LHCN-M2 (cell line): ENCODE results near the gene SLC1A2. TPM values are rescaled to one million over a fixed set of nuclear protein-coding genes. Genes with fewer than 3 reads are reported as not detected.

Experiments used
- DNase-seq: peaks from one replicate; pipeline ENCODE4 v3.0.0-alpha.2; 2012; ENCODE audit warnings: low read depth
- total RNA-seq: library from RNA; depleted of rRNA; stranded (reverse); fragments of >200 nt; gene quantifications from 2 replicates; pipeline ENCODE4 v1.2.3, GENCODE V29; 2014

SLC1A2 gene
- total RNA-seq, 1 experiment from 2014 or later, result 0.40 TPM

DNA sequence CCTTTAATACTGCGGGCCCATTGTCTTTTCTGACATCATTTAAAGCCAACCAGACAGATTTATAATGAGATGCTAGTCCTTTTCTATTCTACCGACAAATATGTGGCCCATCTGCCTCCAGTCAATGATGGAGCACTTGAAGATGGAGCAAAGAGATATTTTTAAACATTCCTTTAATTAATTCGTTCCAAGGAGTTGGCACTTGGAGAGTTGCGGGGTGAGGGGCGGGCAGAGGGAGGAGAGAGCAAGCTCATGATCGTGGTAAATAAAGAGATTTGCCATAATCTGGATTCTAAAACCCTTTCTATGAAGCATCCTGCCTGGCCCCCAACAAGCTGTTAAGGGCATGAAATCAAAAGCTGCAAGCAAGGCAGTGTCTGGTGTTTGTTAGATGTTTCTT lies 5.0 kb downstream of the SLC1A2 start:
- DNase-seq, result no peak

DNA sequence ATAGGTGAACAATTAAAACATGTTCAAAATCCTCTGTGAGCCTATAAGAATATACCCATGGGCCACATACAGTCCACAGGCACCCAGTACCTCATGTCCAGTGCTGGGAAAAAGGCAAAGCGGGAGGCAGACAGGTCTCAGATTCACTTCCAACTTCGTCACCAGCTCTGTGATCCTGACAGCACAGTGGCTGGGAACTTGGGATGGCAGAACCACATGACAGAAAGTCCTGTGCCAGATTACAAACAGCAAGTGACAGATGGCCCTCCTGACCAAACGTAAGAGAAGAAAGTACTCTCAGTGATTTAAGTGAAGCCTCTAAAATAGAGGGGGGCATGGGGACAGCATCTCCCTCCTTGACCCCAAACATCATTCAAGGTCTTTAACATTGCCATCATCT lies 5.8 kb downstream of the SLC1A2 start:
- no peak for DNase-seq

DNA sequence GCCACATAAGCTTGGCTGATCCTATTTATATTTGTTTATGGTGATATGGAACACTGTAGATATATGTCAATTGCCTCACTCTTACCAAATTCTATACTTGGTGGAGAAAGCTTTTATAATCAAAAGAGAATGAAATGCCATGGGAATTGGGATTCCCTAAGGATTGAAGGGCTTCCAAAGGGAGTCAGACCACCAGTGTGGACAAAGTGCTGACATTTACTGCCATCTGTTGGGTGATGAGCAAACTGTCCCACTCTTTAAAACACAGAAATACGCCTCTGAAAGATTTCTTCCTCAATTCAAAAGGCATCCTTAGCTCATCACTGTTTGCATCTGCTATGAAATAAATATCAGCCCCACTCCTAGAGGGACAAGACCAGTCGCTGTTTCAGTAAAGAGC lies 7.1 kb downstream of the SLC1A2 start:
- DNase-seq, result peak; percentile 32

DNA sequence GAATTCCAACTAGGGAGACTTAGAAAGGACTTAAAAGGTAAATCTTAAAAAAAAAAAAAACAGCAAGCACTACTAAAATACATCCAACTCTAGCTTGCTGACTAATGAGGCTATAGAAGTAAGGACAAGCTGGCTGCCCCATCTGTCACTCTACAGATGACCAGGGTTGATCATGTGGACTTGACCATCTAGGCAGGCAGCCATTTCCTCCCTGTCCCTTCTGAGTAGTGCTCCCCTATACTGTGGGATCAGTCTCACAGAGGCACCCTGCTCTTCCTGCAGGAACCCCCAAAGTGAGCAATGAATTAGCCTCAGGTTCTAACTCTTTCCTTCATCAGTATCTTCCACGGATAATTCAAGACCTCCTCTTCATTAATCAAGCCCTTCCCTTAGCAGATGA lies 12.3 kb downstream of the SLC1A2 start:
- no peak for DNase-seq

DNA sequence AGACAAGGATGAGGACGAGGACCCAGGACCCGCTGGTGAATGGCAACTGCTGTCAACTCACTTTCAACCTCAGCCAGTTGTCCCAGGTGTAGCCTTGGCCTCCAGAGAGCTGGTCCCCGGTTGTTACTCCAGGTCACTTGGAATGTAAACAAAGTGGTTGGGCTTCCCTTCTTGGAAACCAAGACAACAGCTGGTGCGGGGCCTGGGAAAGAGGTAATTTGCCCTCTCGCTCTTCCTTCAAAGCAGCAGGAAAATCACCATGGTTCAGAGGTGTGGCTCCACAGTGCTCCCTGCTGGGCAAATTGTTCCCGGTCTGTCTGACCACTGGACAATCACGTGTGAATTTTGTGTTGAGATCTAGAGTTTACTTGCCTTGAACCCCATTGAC lies 15.0 kb downstream of the SLC1A2 start:
- DNase-seq, result peak; percentile 68

DNA sequence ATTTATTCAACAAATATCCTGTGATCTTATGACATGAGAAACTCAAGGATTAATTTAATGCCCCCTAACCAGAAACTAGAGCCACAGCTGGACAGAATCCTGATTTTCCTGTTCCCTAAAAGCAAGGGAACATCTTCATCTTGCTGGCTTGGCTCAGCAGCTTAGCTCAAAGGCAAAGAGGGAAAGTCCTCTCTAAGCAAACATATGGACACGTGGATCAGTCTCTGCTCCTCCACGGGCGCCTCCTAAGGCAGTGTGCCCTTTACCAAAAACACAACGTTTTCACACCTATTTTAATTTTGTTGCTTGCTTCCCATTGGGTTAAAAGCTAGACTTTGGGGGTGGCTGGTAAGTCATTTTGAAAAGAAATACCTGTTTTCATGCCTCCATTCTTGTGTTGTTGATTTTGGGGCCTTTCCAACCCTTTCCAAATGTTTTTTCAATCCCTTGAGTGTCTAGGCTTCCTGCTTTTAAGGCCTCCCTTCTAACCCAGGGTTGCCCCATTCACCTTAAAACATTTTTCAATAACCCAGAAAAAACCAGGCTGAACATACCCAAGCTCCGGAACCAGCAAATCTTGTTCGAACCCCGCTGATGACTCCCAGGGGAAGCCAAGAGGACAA lies 15.5 kb downstream of the SLC1A2 start:
- DNase-seq, result no peak

DNA sequence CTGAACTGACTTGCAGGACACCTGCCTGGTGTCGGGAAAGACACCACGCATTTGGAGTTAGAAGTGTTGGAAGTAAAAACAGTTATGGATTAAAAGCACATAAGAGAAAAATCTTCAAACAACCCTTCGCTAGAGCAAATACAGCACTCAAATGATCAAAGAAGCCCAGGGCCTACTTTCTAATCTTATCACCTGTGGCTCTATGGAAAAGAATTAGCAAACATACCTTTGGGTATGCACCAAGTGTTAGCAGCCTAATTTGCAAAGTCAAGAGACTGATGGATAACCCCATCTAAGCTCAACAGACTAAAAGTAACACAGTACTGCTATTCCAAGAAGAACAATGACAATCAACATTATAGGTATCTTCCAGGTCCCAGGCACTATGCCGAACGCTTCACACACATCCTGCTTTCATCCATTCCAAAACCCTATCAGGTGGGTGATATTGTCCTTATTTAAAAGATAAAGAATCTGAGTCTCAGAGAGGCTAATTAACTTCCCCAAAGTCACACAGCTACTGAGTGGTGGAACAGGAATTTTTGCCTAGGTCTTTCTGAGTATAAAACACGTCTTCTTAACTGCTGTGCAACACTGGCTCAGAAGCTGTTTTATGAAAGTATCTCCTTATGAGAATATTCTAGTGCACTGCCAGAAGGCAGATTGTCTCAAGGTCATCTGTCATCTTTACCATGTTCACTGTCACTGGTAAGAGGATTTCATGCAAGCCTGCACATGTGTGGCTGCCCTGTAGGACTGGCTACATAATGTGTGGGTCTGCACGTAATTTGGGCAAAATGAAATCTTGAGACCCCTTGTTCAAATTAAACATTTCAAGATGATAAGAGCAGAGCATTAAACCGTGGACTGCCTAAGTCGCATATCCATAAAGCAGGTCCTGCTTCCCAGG lies 16.4 kb downstream of the SLC1A2 start:
- DNase-seq, result no peak

DNA sequence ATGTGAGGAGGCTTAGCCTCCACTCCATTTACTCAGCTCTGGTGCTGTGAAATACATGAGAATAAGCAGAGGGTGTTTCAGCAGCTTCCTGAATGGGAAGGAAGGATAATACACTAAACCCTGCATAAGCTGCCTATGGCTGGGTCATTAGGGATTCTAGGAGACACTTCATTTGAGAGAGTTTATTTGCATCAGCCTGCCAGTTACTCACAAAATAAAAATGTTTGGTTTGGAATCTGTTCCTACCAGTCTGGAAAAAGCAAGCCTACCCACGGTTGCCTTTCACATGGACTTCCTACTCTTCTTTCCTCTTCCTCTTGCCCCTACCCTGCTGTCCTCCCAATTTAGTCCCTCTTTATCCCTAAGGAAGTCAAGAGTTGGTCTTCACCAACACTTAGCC lies 20.5 kb downstream of the SLC1A2 start:
- no peak for DNase-seq

DNA sequence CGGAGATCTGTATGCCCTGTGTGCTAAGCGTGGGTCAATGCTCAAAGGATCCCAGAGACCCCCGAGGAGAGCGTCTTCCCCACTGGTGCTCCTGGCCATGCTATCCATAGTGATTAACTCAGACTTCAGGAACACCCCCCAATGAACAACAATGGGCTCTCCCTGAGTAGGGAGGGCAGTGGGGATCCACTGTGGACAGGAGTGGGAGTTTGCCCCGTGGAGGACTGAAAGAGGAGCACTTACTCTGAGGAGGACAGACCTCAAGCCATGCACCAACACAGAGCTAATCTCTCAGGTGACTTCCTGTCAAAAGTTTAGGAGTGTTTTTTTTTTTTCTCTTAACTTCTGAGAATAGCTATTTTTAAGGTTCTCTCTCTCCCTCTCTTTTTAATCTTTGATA lies 24.4 kb downstream of the SLC1A2 start:
- no peak for DNase-seq

DNA sequence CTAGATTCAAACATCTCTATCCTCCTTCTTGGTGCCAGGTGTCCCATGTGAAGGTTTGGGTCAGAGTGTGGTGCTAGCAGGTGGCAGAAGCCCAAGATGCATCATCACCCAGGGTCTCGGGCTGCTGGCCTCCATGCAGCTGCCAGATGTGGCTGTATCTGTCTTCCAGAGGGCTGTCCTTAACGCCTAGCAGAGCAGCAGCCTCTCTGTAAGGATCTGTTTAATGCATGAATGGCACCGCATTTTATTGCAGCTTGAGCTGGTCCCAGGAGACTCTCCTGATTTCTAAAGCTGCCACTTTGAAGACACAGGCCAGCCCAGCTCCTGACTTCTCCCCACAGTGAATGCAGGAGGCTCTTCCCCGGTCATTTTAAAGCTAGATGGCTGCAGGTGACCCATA lies 26.3 kb downstream of the SLC1A2 start:
- DNase-seq, result no peak

DNA sequence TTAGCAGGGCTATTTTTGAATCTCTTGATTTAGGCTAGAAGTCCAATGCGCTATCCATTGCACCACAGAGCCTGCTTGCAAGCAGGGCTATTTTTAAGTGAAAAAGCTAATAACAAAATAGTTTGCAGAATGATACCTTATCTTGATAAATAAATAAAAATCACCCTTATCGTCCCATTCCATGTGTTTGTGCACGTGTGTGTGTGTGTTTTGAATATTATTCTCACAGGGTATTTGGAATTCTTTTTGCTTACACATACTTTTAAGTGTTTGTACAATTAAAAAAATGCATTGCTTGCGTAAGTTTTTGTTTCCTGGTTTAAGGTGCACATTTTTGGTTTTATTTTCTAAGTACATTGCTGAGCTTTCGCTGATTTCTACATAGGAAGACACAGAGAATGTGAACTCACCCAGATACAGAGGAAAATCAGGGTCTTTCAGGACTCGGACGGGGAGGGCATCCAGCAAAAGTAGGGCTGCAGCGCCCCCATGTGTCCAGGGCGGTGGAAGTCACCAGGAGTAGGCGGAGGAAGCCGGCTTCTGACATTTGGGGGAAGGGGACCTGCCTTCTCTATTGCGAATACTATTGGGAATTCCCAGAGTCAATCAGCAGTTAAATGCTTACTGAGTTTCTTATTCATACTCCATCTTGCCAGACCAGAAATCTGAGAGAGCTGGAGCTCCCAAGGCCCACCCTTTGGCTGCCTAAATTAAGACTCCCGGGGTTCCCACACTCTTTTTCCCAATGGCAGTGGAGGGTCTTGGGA lies 27.3 kb downstream of the SLC1A2 start:
- peak; percentile 70 for DNase-seq

DNA sequence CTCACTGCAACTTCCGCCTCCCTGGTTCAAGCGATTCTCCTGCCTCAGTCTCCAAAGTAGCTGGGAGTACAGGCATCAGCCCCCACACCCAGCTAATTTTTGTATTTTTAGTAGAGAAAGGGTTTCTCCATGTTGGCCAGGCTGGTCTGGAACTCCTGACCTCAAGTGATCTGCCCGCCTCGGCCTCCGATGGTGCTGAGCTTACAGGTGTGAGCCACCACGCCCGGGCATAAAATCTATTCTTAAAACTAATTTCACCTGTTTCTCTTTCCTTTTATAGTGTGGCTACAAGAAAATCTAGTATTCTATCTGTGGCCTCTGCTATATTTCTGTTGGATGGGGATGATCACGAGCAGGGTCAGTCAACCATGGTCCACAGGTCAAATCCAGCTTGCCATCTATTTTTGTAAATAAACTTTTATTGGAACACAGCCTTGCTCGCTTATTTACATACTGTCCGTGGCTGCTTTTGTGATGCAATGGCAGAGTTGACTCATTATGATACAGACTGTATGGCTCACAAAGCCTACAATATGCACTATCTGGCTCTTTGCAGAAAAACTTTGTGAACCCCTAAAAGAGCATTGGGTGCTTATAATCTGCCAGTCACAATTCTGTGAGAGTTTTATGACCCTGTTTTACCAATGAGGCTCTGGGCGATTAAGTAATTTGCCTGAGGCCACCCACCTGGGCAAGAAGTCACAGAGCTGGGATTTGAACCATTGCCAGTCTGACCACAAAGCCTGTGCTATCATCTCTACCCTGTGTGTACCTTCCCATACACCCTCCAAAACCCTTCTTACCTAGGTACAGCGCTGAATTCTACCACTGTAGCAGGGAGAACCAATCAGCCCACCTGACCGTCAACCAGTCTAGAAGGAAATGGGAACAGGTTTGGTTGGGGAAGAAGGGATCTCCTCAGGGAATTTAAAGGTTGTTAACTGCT lies 28.3 kb downstream of the SLC1A2 start:
- peak; percentile 66 for DNase-seq

DNA sequence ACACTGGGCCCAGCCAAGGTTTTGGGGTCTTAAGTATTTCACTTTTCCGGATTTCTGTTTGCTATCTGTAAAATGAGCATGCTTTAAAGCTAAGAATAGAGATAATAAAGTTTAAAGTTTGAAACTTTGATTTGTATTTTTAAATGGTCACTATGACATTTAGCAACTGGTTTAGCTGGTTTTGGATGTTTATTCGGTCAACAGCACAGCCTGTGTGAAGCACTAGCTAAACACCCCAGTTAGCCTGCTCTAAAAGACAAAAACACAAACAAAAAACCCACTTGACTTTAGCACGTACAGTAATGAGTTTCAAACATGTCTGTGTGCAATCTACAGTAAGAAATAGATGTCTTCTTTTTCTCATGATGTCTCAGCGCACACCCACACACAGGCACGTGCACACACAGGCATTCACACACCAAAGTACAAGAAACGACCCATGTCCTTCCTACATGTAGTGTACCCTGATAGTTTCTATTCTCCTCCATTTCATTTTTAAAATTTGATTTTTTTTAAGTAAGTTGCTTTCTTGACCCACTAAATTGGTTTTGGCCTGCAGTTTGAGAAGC lies 29.4 kb downstream of the SLC1A2 start:
- DNase-seq, result no peak

DNA sequence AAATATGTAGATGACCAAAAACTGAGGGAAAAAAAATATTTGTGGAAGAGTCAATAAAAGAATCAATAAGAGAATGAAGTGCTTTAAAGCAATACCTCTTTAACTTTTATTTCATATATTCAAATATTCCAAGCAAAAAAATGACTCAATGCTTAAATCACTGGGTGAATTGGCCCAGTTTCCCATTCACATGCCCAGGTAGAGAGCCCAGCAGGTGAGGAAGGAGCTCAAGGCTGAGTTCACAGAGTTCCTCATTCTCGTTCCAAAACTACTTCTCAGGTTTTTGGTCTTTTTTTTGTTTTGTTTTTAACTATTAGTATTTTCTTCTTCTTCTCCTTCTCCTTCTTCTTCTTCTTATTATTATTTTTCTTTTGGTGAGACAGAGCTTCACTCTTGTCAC lies 30.2 kb downstream of the SLC1A2 start:
- DNase-seq, result no peak

DNA sequence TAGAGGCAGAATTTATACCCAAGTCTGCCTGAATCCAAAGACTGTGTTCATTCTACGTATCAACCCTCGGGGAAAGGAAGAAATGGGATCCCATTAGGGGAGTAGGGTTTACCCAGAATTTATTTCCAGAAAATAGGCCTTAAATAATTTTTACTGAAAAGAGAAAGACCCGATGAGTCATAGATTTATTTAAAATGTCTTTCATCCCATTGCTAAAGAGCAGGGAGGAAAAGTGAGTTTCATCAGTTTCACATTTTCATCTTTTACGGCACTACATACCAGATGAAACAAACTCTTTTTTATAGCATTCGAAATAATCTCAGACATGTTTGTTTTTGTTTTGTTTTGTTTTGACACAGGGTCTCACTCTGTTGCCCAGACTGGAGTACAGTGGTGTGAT lies 31.3 kb downstream of the SLC1A2 start:
- DNase-seq, result no peak

DNA sequence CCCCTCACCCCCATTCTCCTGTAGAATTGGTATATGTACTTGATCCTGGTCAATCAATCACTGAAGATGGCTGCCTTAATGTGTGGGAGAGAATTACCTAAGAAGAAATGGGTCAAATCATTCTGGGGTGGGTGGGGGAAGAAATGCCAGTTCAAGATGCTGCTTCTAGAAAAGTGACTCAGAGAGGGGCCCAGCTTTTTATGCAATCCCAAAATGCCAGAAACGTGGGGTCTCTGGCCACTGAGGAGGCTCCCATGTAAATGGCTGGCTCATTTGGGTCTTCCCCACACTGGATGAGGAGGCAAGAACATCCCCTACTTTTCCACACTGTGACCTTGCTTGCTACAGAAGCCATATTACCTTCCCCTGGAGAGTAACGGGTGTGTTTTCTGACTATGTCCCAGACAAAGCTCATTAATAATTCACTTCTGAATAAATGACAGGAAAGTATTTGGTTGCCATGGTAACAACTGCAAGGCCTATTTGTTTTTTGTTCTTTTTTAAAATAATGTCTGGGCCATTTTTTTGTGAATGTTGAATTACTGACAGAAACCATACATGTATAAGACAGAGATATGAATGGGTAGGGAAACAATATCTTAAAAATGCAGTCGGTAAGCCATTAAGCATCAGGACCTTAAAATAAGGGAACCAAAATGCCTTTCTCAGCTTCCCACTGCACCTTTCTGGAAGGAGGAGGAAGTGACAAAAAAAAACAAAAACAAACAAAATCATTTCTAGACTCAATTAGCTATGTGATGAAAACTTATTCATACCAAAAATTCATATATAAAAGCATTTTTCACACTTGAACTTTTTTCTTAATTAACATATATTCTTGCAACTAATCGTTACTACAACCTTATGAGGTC lies 32.0 kb downstream of the SLC1A2 start:
- DNase-seq, result peak; percentile 39

DNA sequence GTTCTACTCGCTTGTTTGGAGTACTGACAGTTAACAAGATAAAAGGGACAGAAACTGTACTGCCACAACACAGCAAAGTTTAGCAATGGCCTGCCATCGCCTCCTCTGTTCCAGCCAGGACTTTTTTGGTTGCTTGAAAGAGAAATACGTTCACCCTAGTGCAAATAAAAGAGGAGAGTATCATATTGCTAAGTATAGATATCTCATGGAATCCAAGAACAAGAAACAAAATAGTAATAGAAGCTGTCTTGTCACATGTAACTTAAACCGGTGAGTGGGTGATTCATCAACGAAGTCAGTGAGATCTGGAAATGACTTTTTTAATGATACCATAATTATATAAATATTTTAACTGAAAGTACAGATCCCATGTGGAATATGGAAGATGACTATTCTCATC lies 35.4 kb downstream of the SLC1A2 start:
- DNase-seq, result peak; percentile 46

DNA sequence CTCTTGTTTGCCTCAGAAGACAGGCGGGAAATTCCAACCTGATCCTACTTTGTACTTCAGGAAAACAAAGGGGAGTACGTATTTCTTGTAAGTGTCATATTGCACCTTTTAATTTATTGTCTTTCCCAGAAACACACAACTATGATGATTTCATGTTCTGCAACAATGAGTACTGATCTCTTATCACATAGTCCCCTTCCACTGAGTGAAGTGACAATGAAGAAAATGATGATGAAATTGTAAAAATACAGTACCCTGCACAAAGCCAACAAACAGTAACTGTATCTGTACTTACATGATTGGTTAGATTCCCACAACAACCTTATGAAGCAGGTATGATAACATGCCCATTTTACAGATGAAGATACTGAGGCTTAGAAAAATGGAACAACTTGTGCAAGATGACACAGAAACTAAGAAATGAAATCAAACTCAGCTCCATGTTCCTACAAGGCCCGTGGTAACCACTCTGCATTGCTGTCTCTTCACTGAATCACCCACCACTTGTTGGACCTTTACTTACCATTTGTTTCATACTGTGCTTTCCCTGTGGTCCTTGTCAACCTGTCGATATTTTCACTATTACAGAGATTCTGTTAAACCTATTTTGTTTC lies 37.5 kb downstream of the SLC1A2 start:
- no peak for DNase-seq

DNA sequence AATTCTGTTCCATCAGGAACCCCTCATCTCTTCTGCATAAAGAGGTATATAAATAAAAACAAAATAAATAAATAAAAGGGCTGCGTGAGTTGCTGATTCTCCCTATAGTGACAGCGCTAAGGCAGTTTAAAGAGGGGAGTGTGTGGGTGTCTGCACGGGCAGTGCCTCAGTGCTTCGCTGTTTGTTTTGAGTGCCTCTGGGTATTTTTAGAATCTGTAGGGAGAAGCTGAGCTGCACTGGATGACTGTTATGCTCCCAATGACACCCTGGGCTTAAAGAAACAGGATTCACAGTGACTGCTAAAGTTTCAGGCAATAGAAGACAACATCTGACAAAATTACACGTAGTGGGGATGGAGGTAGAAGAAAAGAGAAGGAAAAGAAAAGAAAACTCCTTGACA lies 38.8 kb downstream of the SLC1A2 start:
- no peak for DNase-seq

DNA sequence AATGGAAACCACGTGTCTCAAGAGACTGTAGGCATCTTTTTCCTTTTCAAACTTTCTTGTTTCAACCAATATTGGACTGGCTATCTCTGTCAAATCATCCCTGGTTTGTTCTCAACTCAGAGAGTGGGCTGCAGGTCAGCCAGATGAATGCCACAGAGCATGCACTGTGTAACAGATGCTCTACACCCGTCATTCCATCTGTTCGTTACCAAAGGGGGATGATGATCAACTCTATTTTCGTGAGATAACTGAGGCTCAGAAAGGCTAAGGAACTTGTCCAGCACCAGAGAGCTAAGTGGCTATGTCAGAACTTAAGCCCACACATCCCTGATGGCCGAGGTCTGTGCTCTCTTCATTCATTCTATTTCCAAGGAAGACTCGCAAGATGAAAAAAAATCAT lies 42.1 kb downstream of the SLC1A2 start:
- DNase-seq, result no peak
